Measurements from ENCODE around the gene ARPC1B. TPM values are rescaled to one million over a fixed set of nuclear protein-coding genes. Genes with fewer than 3 reads are reported as not detected.

ARPC1B gene
- total and polyA plus RNA-seq, 2 experiments from 2014 or later: 101 to 132 TPM

- H3K4me2 ChIP-seq: no peak overlapping the region
- Mint-ChIP-seq H3K4me1 (peaks cover 14% of the 10 kb centered on the region), H3K27ac (no peak overlapping the region), H3K36me3 (ENCODE audit: low read depth) (peaks cover 64% of the 10 kb centered on the region), H3K4me3 (no peak overlapping the region), H3K9me3 (no peaks in the 10 kb centered on the region), H3K27me3 (ENCODE audit: insufficient read depth, low read depth, poor library complexity) (peaks cover 15% of the 10 kb centered on the region)
- H3F3A ChIP-seq (replicated peaks; ENCODE audit: low read depth): peaks cover 23% of the 10 kb centered on the region
- H4K20me1 ChIP-seq (replicated peaks; ENCODE audit: insufficient read depth): peaks cover 35% of the 10 kb centered on the region
- H3K4me1 ChIP-seq (ENCODE audit: insufficient read depth): peaks cover 16% of the 10 kb centered on the region
- H3K9me2 ChIP-seq (ENCODE audit: insufficient read depth): no peaks in the 10 kb centered on the region
- H3K27ac ChIP-seq (ENCODE audit: low read depth): no peak overlapping the region
- peaks cover 52% of the 10 kb centered on the region for H3K79me2 ChIP-seq (replicated peaks; ENCODE audit: insufficient read depth)
- no peak overlapping the region for H2AFZ ChIP-seq
- peaks cover 28% of the 10 kb centered on the region for H3K36me3 ChIP-seq (ENCODE audit: insufficient read depth)
- no peaks in the 10 kb centered on the region for H3K27me3 ChIP-seq (ENCODE audit: insufficient read depth)
- TF ChIP-seq NANOG (IDR thresholded peaks at IDR 0.05; ENCODE audit: borderline replicate concordance): no peak
- no peak for TF ChIP-seq EZH2phosphoT487 (IDR thresholded peaks at IDR 0.05; ENCODE audit: unreplicated experiment)
- no peak for TF ChIP-seq EZH2 (IDR thresholded peaks at IDR 0.05; ENCODE audit: low read depth, unreplicated experiment)
- no peak for TF ChIP-seq CREB1 (CRISPR knock-in tag; IDR thresholded peaks at IDR 0.05; ENCODE audit: low read depth)
- TF ChIP-seq JUNB (IDR thresholded peaks at IDR 0.05; ENCODE audit: unreplicated experiment): no peak
- no peak for TF ChIP-seq ZNF331 (CRISPR knock-in tag; IDR thresholded peaks at IDR 0.05; ENCODE audit: low read depth)
- TF ChIP-seq, protein P1, sequence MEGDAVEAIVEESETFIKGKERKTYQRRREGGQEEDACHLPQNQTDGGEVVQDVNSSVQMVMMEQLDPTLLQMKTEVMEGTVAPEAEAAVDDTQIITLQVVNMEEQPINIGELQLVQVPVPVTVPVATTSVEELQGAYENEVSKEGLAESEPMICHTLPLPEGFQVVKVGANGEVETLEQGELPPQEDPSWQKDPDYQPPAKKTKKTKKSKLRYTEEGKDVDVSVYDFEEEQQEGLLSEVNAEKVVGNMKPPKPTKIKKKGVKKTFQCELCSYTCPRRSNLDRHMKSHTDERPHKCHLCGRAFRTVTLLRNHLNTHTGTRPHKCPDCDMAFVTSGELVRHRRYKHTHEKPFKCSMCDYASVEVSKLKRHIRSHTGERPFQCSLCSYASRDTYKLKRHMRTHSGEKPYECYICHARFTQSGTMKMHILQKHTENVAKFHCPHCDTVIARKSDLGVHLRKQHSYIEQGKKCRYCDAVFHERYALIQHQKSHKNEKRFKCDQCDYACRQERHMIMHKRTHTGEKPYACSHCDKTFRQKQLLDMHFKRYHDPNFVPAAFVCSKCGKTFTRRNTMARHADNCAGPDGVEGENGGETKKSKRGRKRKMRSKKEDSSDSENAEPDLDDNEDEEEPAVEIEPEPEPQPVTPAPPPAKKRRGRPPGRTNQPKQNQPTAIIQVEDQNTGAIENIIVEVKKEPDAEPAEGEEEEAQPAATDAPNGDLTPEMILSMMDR (conservative IDR thresholded peaks at IDR 0.05; ENCODE audit: low read depth in 2 of 2): no peak
- TF ChIP-seq, protein P2, sequence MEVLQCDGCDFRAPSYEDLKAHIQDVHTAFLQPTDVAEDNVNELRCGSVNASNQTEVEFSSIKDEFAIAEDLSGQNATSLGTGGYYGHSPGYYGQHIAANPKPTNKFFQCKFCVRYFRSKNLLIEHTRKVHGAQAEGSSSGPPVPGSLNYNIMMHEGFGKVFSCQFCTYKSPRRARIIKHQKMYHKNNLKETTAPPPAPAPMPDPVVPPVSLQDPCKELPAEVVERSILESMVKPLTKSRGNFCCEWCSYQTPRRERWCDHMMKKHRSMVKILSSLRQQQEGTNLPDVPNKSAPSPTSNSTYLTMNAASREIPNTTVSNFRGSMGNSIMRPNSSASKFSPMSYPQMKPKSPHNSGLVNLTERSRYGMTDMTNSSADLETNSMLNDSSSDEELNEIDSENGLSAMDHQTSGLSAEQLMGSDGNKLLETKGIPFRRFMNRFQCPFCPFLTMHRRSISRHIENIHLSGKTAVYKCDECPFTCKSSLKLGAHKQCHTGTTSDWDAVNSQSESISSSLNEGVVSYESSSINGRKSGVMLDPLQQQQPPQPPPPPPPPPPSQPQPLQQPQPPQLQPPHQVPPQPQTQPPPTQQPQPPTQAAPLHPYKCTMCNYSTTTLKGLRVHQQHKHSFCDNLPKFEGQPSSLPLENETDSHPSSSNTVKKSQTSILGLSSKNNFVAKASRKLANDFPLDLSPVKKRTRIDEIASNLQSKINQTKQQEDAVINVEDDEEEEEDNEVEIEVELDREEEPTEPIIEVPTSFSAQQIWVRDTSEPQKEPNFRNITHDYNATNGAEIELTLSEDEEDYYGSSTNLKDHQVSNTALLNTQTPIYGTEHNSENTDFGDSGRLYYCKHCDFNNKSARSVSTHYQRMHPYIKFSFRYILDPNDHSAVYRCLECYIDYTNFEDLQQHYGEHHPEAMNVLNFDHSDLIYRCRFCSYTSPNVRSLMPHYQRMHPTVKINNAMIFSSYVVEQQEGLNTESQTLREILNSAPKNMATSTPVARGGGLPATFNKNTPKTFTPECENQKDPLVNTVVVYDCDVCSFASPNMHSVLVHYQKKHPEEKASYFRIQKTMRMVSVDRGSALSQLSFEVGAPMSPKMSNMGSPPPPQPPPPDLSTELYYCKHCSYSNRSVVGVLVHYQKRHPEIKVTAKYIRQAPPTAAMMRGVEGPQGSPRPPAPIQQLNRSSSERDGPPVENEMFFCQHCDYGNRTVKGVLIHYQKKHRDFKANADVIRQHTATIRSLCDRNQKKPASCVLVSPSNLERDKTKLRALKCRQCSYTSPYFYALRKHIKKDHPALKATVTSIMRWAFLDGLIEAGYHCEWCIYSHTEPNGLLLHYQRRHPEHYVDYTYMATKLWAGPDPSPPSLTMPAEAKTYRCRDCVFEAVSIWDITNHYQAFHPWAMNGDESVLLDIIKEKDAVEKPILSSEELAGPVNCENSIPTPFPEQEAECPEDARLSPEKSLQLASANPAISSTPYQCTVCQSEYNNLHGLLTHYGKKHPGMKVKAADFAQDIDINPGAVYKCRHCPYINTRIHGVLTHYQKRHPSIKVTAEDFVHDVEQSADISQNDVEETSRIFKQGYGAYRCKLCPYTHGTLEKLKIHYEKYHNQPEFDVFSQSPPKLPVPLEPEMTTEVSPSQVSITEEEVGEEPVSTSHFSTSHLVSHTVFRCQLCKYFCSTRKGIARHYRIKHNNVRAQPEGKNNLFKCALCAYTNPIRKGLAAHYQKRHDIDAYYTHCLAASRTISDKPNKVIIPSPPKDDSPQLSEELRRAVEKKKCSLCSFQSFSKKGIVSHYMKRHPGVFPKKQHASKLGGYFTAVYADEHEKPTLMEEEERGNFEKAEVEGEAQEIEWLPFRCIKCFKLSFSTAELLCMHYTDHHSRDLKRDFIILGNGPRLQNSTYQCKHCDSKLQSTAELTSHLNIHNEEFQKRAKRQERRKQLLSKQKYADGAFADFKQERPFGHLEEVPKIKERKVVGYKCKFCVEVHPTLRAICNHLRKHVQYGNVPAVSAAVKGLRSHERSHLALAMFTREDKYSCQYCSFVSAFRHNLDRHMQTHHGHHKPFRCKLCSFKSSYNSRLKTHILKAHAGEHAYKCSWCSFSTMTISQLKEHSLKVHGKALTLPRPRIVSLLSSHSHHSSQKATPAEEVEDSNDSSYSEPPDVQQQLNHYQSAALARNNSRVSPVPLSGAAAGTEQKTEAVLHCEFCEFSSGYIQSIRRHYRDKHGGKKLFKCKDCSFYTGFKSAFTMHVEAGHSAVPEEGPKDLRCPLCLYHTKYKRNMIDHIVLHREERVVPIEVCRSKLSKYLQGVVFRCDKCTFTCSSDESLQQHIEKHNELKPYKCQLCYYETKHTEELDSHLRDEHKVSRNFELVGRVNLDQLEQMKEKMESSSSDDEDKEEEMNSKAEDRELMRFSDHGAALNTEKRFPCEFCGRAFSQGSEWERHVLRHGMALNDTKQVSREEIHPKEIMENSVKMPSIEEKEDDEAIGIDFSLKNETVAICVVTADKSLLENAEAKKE (CRISPR knock-in tag; IDR thresholded peaks at IDR 0.05): no peak
- no peak for TF ChIP-seq STAT1 (IDR thresholded peaks at IDR 0.05; ENCODE audit: unreplicated experiment)
- no peak for TF ChIP-seq POLR2AphosphoS5 (IDR thresholded peaks at IDR 0.05; ENCODE audit: low read depth)
- TF ChIP-seq, protein P3, sequence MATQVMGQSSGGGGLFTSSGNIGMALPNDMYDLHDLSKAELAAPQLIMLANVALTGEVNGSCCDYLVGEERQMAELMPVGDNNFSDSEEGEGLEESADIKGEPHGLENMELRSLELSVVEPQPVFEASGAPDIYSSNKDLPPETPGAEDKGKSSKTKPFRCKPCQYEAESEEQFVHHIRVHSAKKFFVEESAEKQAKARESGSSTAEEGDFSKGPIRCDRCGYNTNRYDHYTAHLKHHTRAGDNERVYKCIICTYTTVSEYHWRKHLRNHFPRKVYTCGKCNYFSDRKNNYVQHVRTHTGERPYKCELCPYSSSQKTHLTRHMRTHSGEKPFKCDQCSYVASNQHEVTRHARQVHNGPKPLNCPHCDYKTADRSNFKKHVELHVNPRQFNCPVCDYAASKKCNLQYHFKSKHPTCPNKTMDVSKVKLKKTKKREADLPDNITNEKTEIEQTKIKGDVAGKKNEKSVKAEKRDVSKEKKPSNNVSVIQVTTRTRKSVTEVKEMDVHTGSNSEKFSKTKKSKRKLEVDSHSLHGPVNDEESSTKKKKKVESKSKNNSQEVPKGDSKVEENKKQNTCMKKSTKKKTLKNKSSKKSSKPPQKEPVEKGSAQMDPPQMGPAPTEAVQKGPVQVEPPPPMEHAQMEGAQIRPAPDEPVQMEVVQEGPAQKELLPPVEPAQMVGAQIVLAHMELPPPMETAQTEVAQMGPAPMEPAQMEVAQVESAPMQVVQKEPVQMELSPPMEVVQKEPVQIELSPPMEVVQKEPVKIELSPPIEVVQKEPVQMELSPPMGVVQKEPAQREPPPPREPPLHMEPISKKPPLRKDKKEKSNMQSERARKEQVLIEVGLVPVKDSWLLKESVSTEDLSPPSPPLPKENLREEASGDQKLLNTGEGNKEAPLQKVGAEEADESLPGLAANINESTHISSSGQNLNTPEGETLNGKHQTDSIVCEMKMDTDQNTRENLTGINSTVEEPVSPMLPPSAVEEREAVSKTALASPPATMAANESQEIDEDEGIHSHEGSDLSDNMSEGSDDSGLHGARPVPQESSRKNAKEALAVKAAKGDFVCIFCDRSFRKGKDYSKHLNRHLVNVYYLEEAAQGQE (IDR thresholded peaks at IDR 0.05; ENCODE audit: unreplicated experiment): no peak
- no peak for TF ChIP-seq ZNF114 (CRISPR knock-in tag; IDR thresholded peaks at IDR 0.05)
- no peak overlapping the region for H3K4me3 ChIP-seq
- DNase-seq (ENCODE audit: low spot score) (no peak), ATAC-seq (no peak)
Observed at GRCh38 chr7:99403764-99404163, 29.2 kb downstream of the ARPC1B start.

Data from GM23338 (cell line).